Gastrocnemius medialis (tissue), 4 donors: Measurements from ENCODE around the gene CCL4.

Experiments used
- CTCF ChIP-seq, 5 experiments: fragments of 450-650 bp in 3 of 5; fragments of 200-600 bp in 2 of 5; sonication (generic) in 2 of 5; IDR thresholded peaks in 4 of 5; conservative IDR thresholded peaks in 1 of 5; 1 replicate in 4 of 5; 2 replicates in 1 of 5; pipeline ENCODE4 v1.5.1; 2016 to 2019; ENCODE audit warnings: antibody characterized with exemption in 5 of 5, mild to moderate bottlenecking in 3 of 5, moderate library complexity in 3 of 5
- POLR2A ChIP-seq, 2 donors: fragments of 450-650 bp; IDR thresholded peaks; one replicate each; pipeline ENCODE4 v1.6.1; 2017; ENCODE audit warnings: antibody characterized with exemption in 2 of 2, mild to moderate bottlenecking in 2 of 2, moderate library complexity in 2 of 2

GRCh38 chr17:36136439-36136838, 32.8 kb downstream of the CCL4 start:
- TF ChIP-seq CTCF (IDR thresholded peaks at IDR 0.05 in 4 of 5, conservative IDR thresholded peaks at IDR 0.05 in 1 of 5) (no peak), POLR2A (IDR thresholded peaks at IDR 0.05) (no peak)
